GM12801 (cell line): Measurements from ENCODE around the gene SLC16A8.

Experiments used
- TF ChIP-seq, protein P1 (sequence below): IDR thresholded peaks from one replicate; pipeline ENCODE4 v1.5.1; 2011; ENCODE audit warnings: control low read depth; ENCODE audit not compliant: insufficient read length; ENCODE audit errors: extremely low read depth

Gene SLC16A8

DNA sequence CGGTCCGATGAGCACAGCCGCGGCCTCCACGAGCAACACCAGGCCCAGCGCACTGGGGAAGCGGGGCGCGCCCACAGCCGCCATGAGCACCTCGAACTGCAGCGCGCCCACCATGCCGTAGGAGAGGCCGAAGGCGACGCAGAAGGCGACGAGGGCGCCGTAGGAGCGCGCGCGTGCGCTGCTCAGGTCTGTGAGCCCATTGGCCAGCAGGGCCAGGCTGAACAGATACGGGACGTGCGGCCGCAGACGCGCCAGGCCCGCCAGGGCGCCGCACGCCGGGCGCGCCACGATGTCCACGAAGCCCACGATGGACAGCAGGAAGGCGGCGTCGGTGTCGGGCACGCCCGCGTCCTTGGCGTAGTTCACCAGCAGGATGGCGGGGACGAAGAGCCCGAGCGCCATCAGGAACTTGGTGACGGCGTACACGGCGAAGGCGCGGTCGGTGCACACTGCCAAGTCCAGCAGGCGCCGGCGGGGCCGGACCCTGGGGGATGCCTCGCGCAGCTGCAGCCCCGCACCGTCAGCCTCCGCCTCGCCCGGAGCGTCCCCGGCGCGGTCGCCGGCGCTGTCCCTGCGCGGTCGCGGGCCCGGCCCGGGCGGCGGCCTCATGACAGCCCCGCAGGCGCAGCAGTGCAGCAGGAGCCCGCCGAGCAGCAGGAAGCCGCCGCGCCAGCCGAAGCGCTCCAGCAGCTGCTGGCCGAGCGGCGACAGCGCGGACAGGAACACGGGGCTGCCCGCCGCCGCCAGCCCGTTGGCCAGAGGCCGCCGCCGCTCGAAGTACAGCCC lies 2.9 kb downstream of the SLC16A8 start:
- TF ChIP-seq, protein P1, sequence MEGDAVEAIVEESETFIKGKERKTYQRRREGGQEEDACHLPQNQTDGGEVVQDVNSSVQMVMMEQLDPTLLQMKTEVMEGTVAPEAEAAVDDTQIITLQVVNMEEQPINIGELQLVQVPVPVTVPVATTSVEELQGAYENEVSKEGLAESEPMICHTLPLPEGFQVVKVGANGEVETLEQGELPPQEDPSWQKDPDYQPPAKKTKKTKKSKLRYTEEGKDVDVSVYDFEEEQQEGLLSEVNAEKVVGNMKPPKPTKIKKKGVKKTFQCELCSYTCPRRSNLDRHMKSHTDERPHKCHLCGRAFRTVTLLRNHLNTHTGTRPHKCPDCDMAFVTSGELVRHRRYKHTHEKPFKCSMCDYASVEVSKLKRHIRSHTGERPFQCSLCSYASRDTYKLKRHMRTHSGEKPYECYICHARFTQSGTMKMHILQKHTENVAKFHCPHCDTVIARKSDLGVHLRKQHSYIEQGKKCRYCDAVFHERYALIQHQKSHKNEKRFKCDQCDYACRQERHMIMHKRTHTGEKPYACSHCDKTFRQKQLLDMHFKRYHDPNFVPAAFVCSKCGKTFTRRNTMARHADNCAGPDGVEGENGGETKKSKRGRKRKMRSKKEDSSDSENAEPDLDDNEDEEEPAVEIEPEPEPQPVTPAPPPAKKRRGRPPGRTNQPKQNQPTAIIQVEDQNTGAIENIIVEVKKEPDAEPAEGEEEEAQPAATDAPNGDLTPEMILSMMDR: no peak

DNA sequence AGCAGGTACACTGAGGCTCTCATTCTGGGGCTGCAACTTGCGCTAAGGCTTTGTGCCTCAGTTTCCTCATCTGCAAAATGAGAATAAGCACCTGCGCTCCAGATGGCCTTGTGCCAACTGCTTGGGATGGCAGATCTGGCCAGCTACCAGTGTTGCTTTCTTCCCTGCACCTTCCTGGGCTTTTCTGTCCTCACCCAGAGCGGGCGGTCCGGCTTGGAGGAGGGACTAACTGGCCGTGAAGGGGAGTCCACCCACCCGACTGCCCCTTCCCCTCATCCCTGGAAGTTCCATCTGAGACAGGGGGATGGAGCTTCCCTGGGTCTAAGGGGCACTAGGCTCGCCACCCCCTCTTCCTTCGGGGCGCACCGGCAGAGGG lies 3.5 kb downstream of the SLC16A8 start:
- TF ChIP-seq, protein P1: no peak

DNA sequence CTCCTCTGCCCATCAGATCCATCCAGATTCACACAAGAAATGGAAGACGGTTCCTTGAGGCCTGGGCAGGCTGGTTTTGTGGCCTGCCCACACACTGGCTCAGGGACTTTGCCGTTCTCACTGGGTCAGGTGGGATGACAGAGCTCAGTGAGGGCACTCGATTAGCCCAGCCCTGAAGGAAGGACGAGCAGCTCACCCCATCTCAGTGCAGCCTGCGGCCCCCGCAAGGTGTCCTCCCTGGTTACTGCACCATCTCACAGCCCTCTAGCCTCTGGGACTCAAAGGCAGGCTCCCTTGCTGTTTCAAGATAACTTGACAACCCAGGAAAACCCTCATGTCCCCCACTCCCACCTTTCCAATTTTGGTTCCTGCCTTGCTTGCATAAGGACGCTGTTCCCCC lies 4.2 kb downstream of the SLC16A8 start:
- TF ChIP-seq, protein P1: no peak

DNA sequence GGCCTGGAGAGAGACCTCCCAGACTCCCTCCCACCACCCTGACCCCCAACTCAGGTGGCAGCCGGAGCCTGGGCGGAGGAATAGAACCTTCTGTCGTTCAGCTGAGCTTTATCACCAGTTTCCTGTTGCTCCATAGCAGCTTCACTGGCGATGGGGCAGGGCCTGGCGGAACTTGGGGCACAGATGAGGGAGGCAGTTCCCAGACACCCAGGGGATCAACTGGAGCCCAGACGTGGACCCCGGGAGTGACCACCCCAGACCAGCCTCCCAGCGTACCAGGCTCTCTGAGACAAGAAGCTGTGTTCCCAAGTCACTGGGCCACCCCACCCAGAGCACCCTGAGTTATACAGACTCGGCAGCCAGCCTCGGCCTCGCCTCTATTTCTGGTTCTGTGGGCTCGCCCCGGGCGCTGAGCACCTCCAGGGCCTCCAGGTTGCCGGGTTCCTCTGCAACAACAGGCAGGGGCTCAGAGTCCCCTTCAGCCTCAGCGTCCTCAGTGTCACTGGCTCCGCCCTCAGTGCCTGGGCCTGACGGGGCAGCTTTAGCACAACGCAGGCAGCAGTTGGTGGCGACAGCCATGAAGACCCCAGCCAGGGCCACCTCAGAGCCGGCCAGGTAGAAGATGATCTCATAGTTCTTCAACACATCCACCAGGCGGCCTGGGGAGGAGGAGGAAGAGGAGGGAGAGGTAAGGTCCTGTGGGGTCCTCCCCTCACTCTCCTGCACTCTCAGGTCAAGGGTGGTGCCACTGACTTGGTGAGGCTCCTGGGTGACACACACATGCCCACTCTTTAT lies 5.7 kb downstream of the SLC16A8 start:
- TF ChIP-seq, protein P1: no peak

DNA sequence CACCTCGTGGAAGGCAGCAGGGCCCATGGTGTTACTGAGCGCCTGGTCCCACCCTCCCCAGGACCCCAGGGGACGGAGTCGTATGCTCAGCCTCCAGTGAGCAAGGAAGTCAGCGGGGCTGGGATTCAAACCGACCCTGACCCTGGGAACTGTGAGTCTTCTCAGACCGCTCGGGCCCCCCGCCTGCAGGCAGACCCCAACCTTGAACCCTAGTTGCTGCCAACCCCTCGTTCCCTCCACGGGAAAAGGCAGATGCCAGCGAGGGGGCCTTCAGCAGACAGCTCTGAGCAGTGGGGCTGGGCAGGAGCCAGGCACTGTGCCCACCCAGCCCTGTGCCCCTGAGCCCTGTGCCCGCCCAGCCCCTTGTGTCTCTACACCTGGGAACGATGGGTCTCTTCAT lies 6.4 kb downstream of the SLC16A8 start:
- TF ChIP-seq, protein P1: no peak

DNA sequence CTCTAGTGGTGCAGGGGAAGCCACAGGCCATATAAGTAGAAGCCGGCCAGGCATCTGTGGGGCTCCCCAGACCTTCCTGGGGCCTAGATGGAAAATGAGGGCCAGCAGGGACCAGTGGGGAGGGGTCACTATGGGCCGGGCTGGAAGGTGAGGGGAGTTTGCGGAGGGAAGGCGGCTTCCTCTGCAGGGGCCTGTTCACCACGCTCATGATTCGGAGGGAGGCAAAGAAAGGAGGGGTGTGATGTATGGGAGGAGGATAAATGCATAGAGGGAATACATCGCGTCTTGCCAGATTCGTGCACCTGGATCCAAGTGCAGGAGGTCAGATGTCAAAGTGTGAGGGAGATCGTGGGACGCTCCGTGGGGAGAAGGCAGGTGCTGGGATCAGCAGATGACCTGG lies 6.9 kb downstream of the SLC16A8 start:
- TF ChIP-seq, protein P1: no peak

DNA sequence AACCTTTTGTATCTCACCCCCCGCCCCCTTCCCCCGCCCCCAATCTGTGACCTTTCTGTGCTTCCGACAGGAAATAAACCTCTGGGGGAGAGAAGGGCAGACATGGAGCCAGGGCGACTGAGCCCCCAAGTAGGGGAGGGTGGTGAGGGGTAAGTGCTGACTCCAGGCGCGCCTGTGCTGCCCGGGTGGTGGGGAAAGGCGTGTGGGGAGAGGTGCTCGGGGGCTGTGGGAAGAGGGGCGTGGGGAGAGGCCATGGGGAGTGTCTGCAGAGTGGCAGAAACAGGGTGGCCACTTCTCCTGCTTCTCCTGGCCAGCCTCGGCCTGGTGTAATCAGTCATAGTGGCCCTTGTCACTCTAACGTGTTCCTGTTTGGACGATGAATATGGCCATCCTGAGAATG lies 8.0 kb downstream of the SLC16A8 start:
- TF ChIP-seq, protein P1: no peak
